SK-N-SH (cell line): ENCODE results near the gene PLIN4. TPM values are rescaled to one million over a fixed set of nuclear protein-coding genes. Genes with fewer than 3 reads are reported as not detected.

ENCODE experiments used
- CTCF ChIA-PET: fragments of 300-600, 350-600 bp; formaldehyde crosslinking; extraction: SDS; loops from one replicate; lab custom pipeline; 2021; lab: Yijun Ruan, JAX
- POLR2A ChIA-PET: fragments of 350-600 bp; sonication (Branson Sonifier 250); formaldehyde crosslinking; extraction: SDS; loops from one replicate; lab custom pipeline; 2020; ENCODE audit warnings: antibody characterized with exemption, inconsistent platforms; lab: Yijun Ruan, JAX
- DNase-seq: peaks from one replicate; pipeline ENCODE4 v3.0.0; 2012
- H2AFZ ChIP-seq: fragments of 200-600 bp; sonication (generic); 2 replicates; pipeline ENCODE4 v1.8.1; 2016; ENCODE audit warnings: antibody characterized with exemption, mild to moderate bottlenecking, low read depth
- H3F3A ChIP-seq: fragments of 200-600 bp; sonication (generic); replicated peaks from 2 replicates; pipeline ENCODE3; 2016; ENCODE audit warnings: antibody characterized with exemption, mild to moderate bottlenecking; ENCODE audit not compliant: insufficient read depth
- H3K27ac ChIP-seq, 2 experiments: fragments of 200-500 bp in 1 of 2; fragments of 200-600 bp in 1 of 2; sonication (Bioruptor generic) in 1 of 2; sonication (generic), shearing (Covaris generic) in 1 of 2; 2 replicates each; pipeline versions ENCODE4 v1.5.1 to v1.6.1; 2014 to 2016; ENCODE audit warnings: low read depth in 2 of 2, inconsistent platforms in 1 of 2, low read length in 1 of 2, mild to moderate bottlenecking in 1 of 2, mixed read lengths in 1 of 2
- H3K27me3 ChIP-seq: fragments of 200-600 bp; sonication (generic), shearing (Covaris generic); 2 replicates; pipeline ENCODE4 v1.6.1; 2016; ENCODE audit warnings: mixed run types; ENCODE audit not compliant: insufficient read depth
- H3K36me3 ChIP-seq, 2 experiments: fragments of 200-500 bp in 1 of 2; fragments of 200-600 bp in 1 of 2; sonication (Bioruptor generic) in 1 of 2; sonication (generic) in 1 of 2; replicated peaks in 1 of 2; 2 replicates each; pipeline versions ENCODE3 to v1.5.1; 2014 to 2016; ENCODE audit warnings: low read length in 1 of 2, mild to moderate bottlenecking in 1 of 2; ENCODE audit not compliant: insufficient read depth in 2 of 2, control insufficient read depth in 1 of 2
- H3K4me1 ChIP-seq, 2 experiments: fragments of 200-500 bp in 1 of 2; fragments of 200-600 bp in 1 of 2; sonication (Bioruptor generic) in 1 of 2; sonication (generic), shearing (Covaris generic) in 1 of 2; 2 replicates each; pipeline versions ENCODE4 v1.5.1 to v1.6.1; 2014 to 2016; ENCODE audit warnings: low read depth in 1 of 2, low read length in 1 of 2, mixed run types in 1 of 2; ENCODE audit not compliant: insufficient read depth in 2 of 2, control insufficient read depth in 1 of 2
- H3K4me2 ChIP-seq: fragments of 200-600 bp; sonication (generic), shearing (Covaris generic); 2 replicates; pipeline ENCODE4 v1.6.1; 2017; ENCODE audit warnings: mixed run types
- H3K4me3 ChIP-seq, 2 experiments: fragments of 200-500 bp in 1 of 2; fragments of 200-600 bp in 1 of 2; sonication (Bioruptor generic) in 1 of 2; sonication (generic), shearing (Covaris generic) in 1 of 2; 2 replicates each; pipeline versions ENCODE4 v1.5.1 to v1.8.1; 2014 to 2016; ENCODE audit warnings: low read depth in 2 of 2, inconsistent platforms in 1 of 2, low read length in 1 of 2, mild to moderate bottlenecking in 1 of 2, mixed read lengths in 1 of 2, moderate library complexity in 1 of 2
- H3K79me2 ChIP-seq: fragments of 200-600 bp; sonication (generic); 2 replicates; pipeline ENCODE4 v1.8.1; 2017; ENCODE audit warnings: mild to moderate bottlenecking; ENCODE audit not compliant: insufficient read depth
- H3K9ac ChIP-seq: fragments of 200-600 bp; sonication (generic); 2 replicates; pipeline ENCODE4 v1.6.1; 2017; ENCODE audit warnings: mixed run types
- H3K9me2 ChIP-seq: fragments of 200-600 bp; sonication (generic); 2 replicates; pipeline ENCODE4 v1.6.1; 2017; ENCODE audit warnings: mixed run types
- H3K9me3 ChIP-seq: fragments of 200-600 bp; sonication (generic); 2 replicates; pipeline ENCODE4 v1.6.1; 2017; ENCODE audit warnings: mixed run types, mild to moderate bottlenecking, moderate library complexity
- H4K20me1 ChIP-seq: fragments of 200-600 bp; sonication (generic); 2 replicates; pipeline ENCODE4 v1.6.1; 2017; ENCODE audit warnings: mild to moderate bottlenecking, mixed run types; ENCODE audit not compliant: insufficient read depth
- EZH2phosphoT487 ChIP-seq: fragments of 200-600 bp; sonication (generic); IDR thresholded peaks from 2 replicates; pipeline ENCODE4 v1.6.1; 2017; ENCODE audit warnings: low read depth, mixed run types, mild to moderate bottlenecking, antibody characterized with exemption, moderate library complexity, borderline replicate concordance
- GABPA ChIP-seq: IDR thresholded peaks from 2 replicates; pipeline ENCODE4 v1.4.0; 2012; ENCODE audit warnings: low read depth, mild to moderate bottlenecking
- WGBS: methylation state at CpG from one replicate; pipeline ENCODE4 v1.1.6; 2017; ENCODE audit warnings: low lambda C conversion rate; 5-methylcytosine and 5-hydroxymethylcytosine counted together
- polyA plus RNA-seq, 3 experiments: library from polyadenylated mRNA; depleted of rRNA; stranded (reverse); fragments of >200 nt; gene quantifications; 2 replicates each; pipeline ENCODE4 v1.2.3, GENCODE V29; 2012
- TF ChIP-seq, protein P1 (sequence below): fragments of 150-350 bp; IDR thresholded peaks from 2 replicates; pipeline ENCODE4 v1.6.1; 2017; ENCODE audit warnings: antibody characterized with exemption, low read length, low read depth, borderline replicate concordance

Gene PLIN4
- polyA plus RNA-seq, 1 of the 3 experiments (the other 2 are of a cell fraction): 0.07 TPM

GRCh38 chr19:4456476-4456842, 61.8 kb downstream of the PLIN4 start:
- peak; percentile 55 for DNase-seq
- Histone ChIP-seq H3K27me3 (no peaks in the 10 kb centered on the region), H3K79me2 (peaks cover 32% of the 10 kb centered on the region), H3K9me2 (no peaks in the 10 kb centered on the region), H2AFZ (peak overlapping the region; percentile 37; the same call in 1 of the 2 replicates), H3K4me1 (peaks cover 6 to 13% of the 10 kb centered on the region in 2 experiments; a peak in 2 of 4 replicates), H3K27ac (peak overlapping the region; percentile 51 to 73; a peak in 3 of 4 replicates), H3K9me3 (no peaks in the 10 kb centered on the region), H4K20me1 (peaks cover 20% of the 10 kb centered on the region; the same call in 1 of the 2 replicates), H3F3A (peaks cover 3% of the 10 kb centered on the region), H3K4me3 (peak overlapping the region; percentile 58 to 87), H3K36me3 (peaks cover 13 to 22% of the 10 kb centered on the region in 2 experiments), H3K9ac (peak overlapping the region; percentile 88), H3K4me2 (peak overlapping the region; percentile 100)
- POLR2A ChIA-PET: interaction anchor here (0.6 to 1.5 kb wide), 5 partner anchors 13 to 486 kb away, joined by 3 to 11 read pairs (median 6); partner anchors contain the start of genes DAPK3, EEF2 and HDGFL2
- CTCF ChIA-PET: interaction anchor here (0.6 to 1.1 kb wide), 5 partner anchors 24 to 56 kb away, joined by 3 to 4 read pairs (median 3); partner anchors contain the start of gene CHAF1A
- 8% methylated on average over 9 of the region's 9 CpGs for WGBS
- TF ChIP-seq EZH2phosphoT487 (no peak), GABPA (peak; percentile 33; the same call in 1 of the 2 replicates)

DNA sequence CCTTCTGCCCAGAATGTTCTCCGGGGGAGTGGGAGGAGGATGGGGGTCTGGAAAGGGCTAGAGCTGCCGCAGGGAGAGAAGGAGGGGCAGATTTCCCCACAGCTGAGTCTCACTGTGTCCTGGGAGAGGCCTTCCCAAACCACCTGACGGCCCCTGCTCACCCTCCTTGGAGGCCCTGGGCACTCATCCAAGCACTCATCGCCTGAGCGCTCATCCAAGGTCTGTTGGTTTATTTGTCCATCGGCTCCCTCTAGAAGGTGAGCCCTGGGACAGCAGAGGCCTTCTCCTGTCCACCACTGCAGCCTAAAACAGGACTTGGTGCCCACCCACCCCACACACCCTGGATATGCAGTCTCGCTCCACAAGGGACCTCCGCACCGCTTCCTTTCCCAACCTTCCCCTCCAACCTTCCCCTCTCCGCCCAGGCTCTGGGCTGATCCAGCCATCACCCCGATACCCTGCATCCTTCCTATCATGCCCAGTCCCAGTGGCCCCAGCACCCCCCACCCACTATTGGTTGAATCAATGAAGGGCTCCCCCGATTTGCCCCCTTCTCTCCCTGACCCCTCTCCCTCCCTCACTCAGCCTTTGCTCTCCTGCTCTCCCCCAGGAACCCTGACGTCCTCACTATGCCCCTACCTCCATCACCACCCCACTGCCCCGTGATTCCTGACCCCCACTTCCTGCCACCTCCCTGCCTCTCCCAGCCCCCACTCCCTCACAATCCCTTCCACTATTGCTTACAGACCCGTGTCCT, 62.4 kb downstream of the PLIN4 start:
- ChIA-PET CTCF (interaction anchor here (1.0 kb wide), 2 partner anchors 35 to 55 kb away, joined by 4 read pairs; no protein-coding TSS in a partner anchor), POLR2A (interaction anchor here (0.7 to 1.5 kb wide), 5 partner anchors 12 to 485 kb away, joined by 3 to 11 read pairs (median 6); partner anchors contain the start of genes DAPK3 and HDGFL2)
- Histone ChIP-seq H3F3A (peaks cover 8% of the 10 kb centered on the region), H3K36me3 (peaks cover 13 to 22% of the 10 kb centered on the region in 2 experiments), H3K4me3 (peak overlapping the region; percentile 58 to 87), H3K9me3 (no peaks in the 10 kb centered on the region), H2AFZ (no peak overlapping the region), H3K27ac (peak overlapping the region; percentile 51 to 73; a peak in 3 of 4 replicates), H3K27me3 (no peaks in the 10 kb centered on the region), H3K4me1 (peaks cover 6 to 13% of the 10 kb centered on the region in 2 experiments; a peak in 2 of 4 replicates), H4K20me1 (peaks cover 20% of the 10 kb centered on the region; the same call in 1 of the 2 replicates), H3K4me2 (peak overlapping the region; percentile 100), H3K9ac (peak overlapping the region; percentile 88), H3K79me2 (peaks cover 32% of the 10 kb centered on the region), H3K9me2 (no peaks in the 10 kb centered on the region)
- WGBS: 64% methylated on average over 13 of the region's 15 CpGs
- TF ChIP-seq, protein P1, sequence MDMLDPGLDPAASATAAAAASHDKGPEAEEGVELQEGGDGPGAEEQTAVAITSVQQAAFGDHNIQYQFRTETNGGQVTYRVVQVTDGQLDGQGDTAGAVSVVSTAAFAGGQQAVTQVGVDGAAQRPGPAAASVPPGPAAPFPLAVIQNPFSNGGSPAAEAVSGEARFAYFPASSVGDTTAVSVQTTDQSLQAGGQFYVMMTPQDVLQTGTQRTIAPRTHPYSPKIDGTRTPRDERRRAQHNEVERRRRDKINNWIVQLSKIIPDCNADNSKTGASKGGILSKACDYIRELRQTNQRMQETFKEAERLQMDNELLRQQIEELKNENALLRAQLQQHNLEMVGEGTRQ: no peak
- DNase-seq: peak; percentile 49
